ENCODE results near the gene SERAC1. TPM values are rescaled to one million over a fixed set of nuclear protein-coding genes. Genes with fewer than 3 reads are reported as not detected.

Gene SERAC1
- total RNA-seq, 2 experiments from 2014 or later, result 5.2 to 5.7 TPM

GRCh38 chr6:158072083-158072721, 95.9 kb downstream of the SERAC1 start:
- no peaks in the 10 kb centered on the region for H3K27me3 Mint-ChIP-seq (ENCODE audit: low read depth)
- POLR2A ChIA-PET, result interaction anchor here (1.9 to 2.4 kb wide), 2 partner anchors 25 to 46 kb away, joined by 6 to 9 read pairs; no protein-coding TSS in a partner anchor
- H3K4me1 Mint-ChIP-seq (ENCODE audit: low read depth), result peaks cover 38% of the 10 kb centered on the region
- DNase-seq, result peak; percentile 82
- no peaks in the 10 kb centered on the region for H3K9me3 Mint-ChIP-seq (ENCODE audit: insufficient read depth)
- H3K36me3 Mint-ChIP-seq (ENCODE audit: low read depth), result peaks cover 59% of the 10 kb centered on the region
- CTCF ChIA-PET, result interaction anchor here (0.7 to 4.9 kb wide), 48 partner anchors 9 to 951 kb away, joined by 3 to 37 read pairs (median 4); partner anchors contain the start of genes SYNJ2 and TMEM242
- ATAC-seq, result peak; percentile 70
- H3K27ac Mint-ChIP-seq, result peak overlapping the region; percentile 70
- no peak overlapping the region for H3K4me3 Mint-ChIP-seq

- Mint-ChIP-seq H3K4me3 (no peak overlapping the region), H3K27ac (no peak overlapping the region), H3K9me3 (ENCODE audit: insufficient read depth) (no peaks in the 10 kb centered on the region), H3K4me1 (ENCODE audit: low read depth) (peaks cover 38% of the 10 kb centered on the region), H3K27me3 (ENCODE audit: low read depth) (no peaks in the 10 kb centered on the region), H3K36me3 (ENCODE audit: low read depth) (peaks cover 56% of the 10 kb centered on the region)
- ChIA-PET POLR2A (interaction anchor here (1.9 to 2.4 kb wide), 2 partner anchors 25 to 45 kb away, joined by 6 to 9 read pairs; no protein-coding TSS in a partner anchor), CTCF (interaction anchor here (0.9 to 4.9 kb wide), 39 partner anchors 9 to 757 kb away, joined by 3 to 37 read pairs (median 5); partner anchors contain the start of genes SYNJ2 and TMEM242)
- no peak for ATAC-seq
- no peak for DNase-seq
Observed at GRCh38 chr6:158071121-158072082, 96.7 kb downstream of the SERAC1 start.

- ChIA-PET POLR2A (no interaction called here), CTCF (interaction anchor here (0.7 to 4.9 kb wide), 9 partner anchors 10 to 87 kb away, joined by 3 to 37 read pairs (median 10); partner anchors contain the start of gene SYNJ2)
- Mint-ChIP-seq H3K9me3 (ENCODE audit: insufficient read depth) (no peaks in the 10 kb centered on the region), H3K4me3 (no peak overlapping the region), H3K27me3 (ENCODE audit: low read depth) (no peaks in the 10 kb centered on the region), H3K4me1 (ENCODE audit: low read depth) (peaks cover 44% of the 10 kb centered on the region), H3K36me3 (ENCODE audit: low read depth) (peaks cover 50% of the 10 kb centered on the region), H3K27ac (no peak overlapping the region)
- DNase-seq (no peak), ATAC-seq (no peak)
Observed at GRCh38 chr6:158070513-158070912, 97.5 kb downstream of the SERAC1 start.

- ATAC-seq, result no peak
- Mint-ChIP-seq H3K36me3 (ENCODE audit: low read depth) (peaks cover 48% of the 10 kb centered on the region), H3K27ac (no peak overlapping the region), H3K4me1 (ENCODE audit: low read depth) (peaks cover 45% of the 10 kb centered on the region), H3K27me3 (ENCODE audit: low read depth) (no peaks in the 10 kb centered on the region), H3K4me3 (no peak overlapping the region), H3K9me3 (ENCODE audit: insufficient read depth) (no peaks in the 10 kb centered on the region)
- no peak for DNase-seq
- POLR2A ChIA-PET, result no interaction called here
- CTCF ChIA-PET, result interaction anchor here (1.1 to 4.9 kb wide), 4 partner anchors 39 to 122 kb away, joined by 3 to 37 read pairs (median 16); no protein-coding TSS in a partner anchor
Observed at GRCh38 chr6:158069800-158070195, 98.3 kb downstream of the SERAC1 start.

GRCh38 chr6:158068893-158069799, 98.9 kb downstream of the SERAC1 start:
- Mint-ChIP-seq H3K36me3 (ENCODE audit: low read depth) (peaks cover 44% of the 10 kb centered on the region), H3K9me3 (ENCODE audit: insufficient read depth) (no peaks in the 10 kb centered on the region), H3K27me3 (ENCODE audit: low read depth) (no peaks in the 10 kb centered on the region), H3K4me3 (no peak overlapping the region), H3K4me1 (ENCODE audit: low read depth) (peaks cover 44% of the 10 kb centered on the region), H3K27ac (peak overlapping the region; percentile 68)
- DNase-seq, result no peak
- ChIA-PET POLR2A (no interaction called here), CTCF (interaction anchor here (1.8 to 4.9 kb wide), 3 partner anchors 38 to 122 kb away, joined by 5 to 37 read pairs (median 26); no protein-coding TSS in a partner anchor)
- no peak for ATAC-seq

- no peaks in the 10 kb centered on the region for H3K27me3 Mint-ChIP-seq (ENCODE audit: low read depth)
- no peak overlapping the region for H3K4me3 Mint-ChIP-seq
- H3K4me1 Mint-ChIP-seq (ENCODE audit: low read depth), result peaks cover 44% of the 10 kb centered on the region
- peak overlapping the region; percentile 68 for H3K27ac Mint-ChIP-seq
- H3K36me3 Mint-ChIP-seq (ENCODE audit: low read depth), result peaks cover 44% of the 10 kb centered on the region
- no peak for DNase-seq
- POLR2A ChIA-PET, result no interaction called here
- no peaks in the 10 kb centered on the region for H3K9me3 Mint-ChIP-seq (ENCODE audit: insufficient read depth)
- no peak for ATAC-seq
- CTCF ChIA-PET, result interaction anchor here (1.8 to 4.5 kb wide), 2 partner anchors 42 to 121 kb away, joined by 5 to 37 read pairs; no protein-coding TSS in a partner anchor
Observed at GRCh38 chr6:158068156-158068892, 99.7 kb downstream of the SERAC1 start.

GRCh38 chr6:158067436-158068015, 100.5 kb downstream of the SERAC1 start:
- Mint-ChIP-seq H3K4me3 (no peak overlapping the region), H3K36me3 (ENCODE audit: low read depth) (peaks cover 44% of the 10 kb centered on the region), H3K27ac (no peak overlapping the region), H3K4me1 (ENCODE audit: low read depth) (peaks cover 42% of the 10 kb centered on the region), H3K9me3 (ENCODE audit: insufficient read depth) (no peaks in the 10 kb centered on the region), H3K27me3 (ENCODE audit: low read depth) (no peaks in the 10 kb centered on the region)
- CTCF ChIA-PET, result interaction anchor here (0.8 kb wide), 1 partner anchor 41 kb away, joined by 4 read pairs; no protein-coding TSS in a partner anchor
- POLR2A ChIA-PET, result no interaction called here
- ATAC-seq, result no peak
- no peak for DNase-seq

- POLR2A ChIA-PET, result interaction anchor here (1.0 kb wide), 1 partner anchor 11 kb away, joined by 3 read pairs; no protein-coding TSS in a partner anchor
- no peak overlapping the region for H3K4me3 Mint-ChIP-seq
- CTCF ChIA-PET, result interaction anchor here (1.2 kb wide), 1 partner anchor 84 kb away, joined by 3 read pairs; the partner anchor contains the start of gene SYNJ2
- H3K36me3 Mint-ChIP-seq (ENCODE audit: low read depth), result peaks cover 32% of the 10 kb centered on the region
- peaks cover 30% of the 10 kb centered on the region for H3K4me1 Mint-ChIP-seq (ENCODE audit: low read depth)
- DNase-seq (no peak), ATAC-seq (no peak)
- H3K9me3 Mint-ChIP-seq (ENCODE audit: insufficient read depth), result no peaks in the 10 kb centered on the region
- H3K27me3 Mint-ChIP-seq (ENCODE audit: low read depth), result no peaks in the 10 kb centered on the region
- no peak overlapping the region for H3K27ac Mint-ChIP-seq
Observed at GRCh38 chr6:158066136-158066781, 101.8 kb downstream of the SERAC1 start.

GRCh38 chr6:158064725-158065251, 103.3 kb downstream of the SERAC1 start:
- H3K27ac Mint-ChIP-seq, result no peak overlapping the region

More at GRCh38 chr6:158064725-158065251, 103.3 kb downstream of the SERAC1 start:
- ChIA-PET CTCF (interaction anchor here (1.1 to 1.8 kb wide), 2 partner anchors 39 to 308 kb away, joined by 3 to 8 read pairs; no protein-coding TSS in a partner anchor), POLR2A (interaction anchor here (1.1 kb wide), 1 partner anchor 9 kb away, joined by 3 read pairs; no protein-coding TSS in a partner anchor)
- DNase-seq, result no peak
- no peaks in the 10 kb centered on the region for H3K27me3 Mint-ChIP-seq (ENCODE audit: low read depth)
- no peak overlapping the region for H3K4me3 Mint-ChIP-seq
- peaks cover 36% of the 10 kb centered on the region for H3K4me1 Mint-ChIP-seq (ENCODE audit: low read depth)
- H3K36me3 Mint-ChIP-seq (ENCODE audit: low read depth), result peaks cover 27% of the 10 kb centered on the region
- no peaks in the 10 kb centered on the region for H3K9me3 Mint-ChIP-seq (ENCODE audit: insufficient read depth)
- no peak for ATAC-seq
